Osteoblast (primary cell): ENCODE results near the gene WDR90. TPM values are rescaled to one million over a fixed set of nuclear protein-coding genes. Genes with fewer than 3 reads are reported as not detected.
A peak's percentile ranks its signal among the peaks of the same experiment; 100 is the strongest.
"Not testable (repeated sequence)": the region's sequence is repeated elsewhere in the genome, so short reads cannot be mapped to it uniquely, and the experiment has no call there.

Source experiments
- DNase-seq: peaks from one replicate; pipeline ENCODE4 v3.0.0; 2011; ENCODE audit warnings: low spot score, mixed read lengths; ENCODE audit not compliant: insufficient read length; ENCODE audit errors: missing footprints
- H2AFZ ChIP-seq: 2 replicates; pipeline ENCODE4 v1.6.0; 2011; ENCODE audit warnings: mild to moderate bottlenecking, low read length
- H3K27ac ChIP-seq: 2 replicates; pipeline ENCODE4 v1.5.1; 2011; ENCODE audit warnings: mild to moderate bottlenecking, low read depth, low read length, moderate library complexity
- H3K27me3 ChIP-seq: 2 replicates; pipeline ENCODE4 v1.6.0; 2012; ENCODE audit warnings: mild to moderate bottlenecking, control low read depth, inconsistent platforms, low read length, moderate library complexity; ENCODE audit not compliant: insufficient read depth
- H3K36me3 ChIP-seq: 2 replicates; pipeline ENCODE4 v1.5.1; 2011; ENCODE audit warnings: mild to moderate bottlenecking, low read length, control low read depth, moderate library complexity; ENCODE audit not compliant: insufficient read depth
- H3K4me1 ChIP-seq: 2 replicates; pipeline ENCODE4 v1.5.1; 2011; ENCODE audit warnings: mild to moderate bottlenecking, low read length, control low read depth, moderate library complexity; ENCODE audit not compliant: insufficient read depth
- H3K4me2 ChIP-seq: 2 replicates; pipeline ENCODE4 v1.6.0; 2011; ENCODE audit warnings: mild to moderate bottlenecking, low read length; ENCODE audit not compliant: insufficient read depth
- H3K4me3 ChIP-seq: fragments of 200-600 bp; sonication (generic); 3 replicates; pipeline ENCODE4 v1.5.1; 2012; ENCODE audit warnings: mild to moderate bottlenecking, low read length, inconsistent platforms; ENCODE audit not compliant: insufficient read depth
- H3K79me2 ChIP-seq: 2 replicates; pipeline ENCODE4 v1.6.0; 2012; ENCODE audit warnings: mild to moderate bottlenecking, low read length, control low read depth, inconsistent platforms; ENCODE audit not compliant: insufficient read depth
- H3K9me3 ChIP-seq: 2 replicates; pipeline ENCODE4 v1.5.1; 2011; ENCODE audit warnings: low read depth, low read length, control low read depth
- H4K20me1 ChIP-seq: 2 replicates; pipeline ENCODE4 v1.6.0; 2012; ENCODE audit warnings: mild to moderate bottlenecking, low read length, control low read depth; ENCODE audit not compliant: insufficient read depth
- total RNA-seq: library from RNA; depleted of rRNA; stranded (reverse); fragments of >200 nt; gene quantifications from 2 replicates; pipeline ENCODE4 v1.2.3, GENCODE V29; 2012
- TF ChIP-seq, protein P1 (sequence below): IDR thresholded peaks from 2 replicates; pipeline ENCODE4 v1.5.1; 2011; ENCODE audit warnings: mild to moderate bottlenecking, low read depth, low read length, moderate library complexity; ENCODE audit errors: extremely low read depth

Gene WDR90
- total RNA-seq, 1 donor = 19.2 TPM

DNA sequence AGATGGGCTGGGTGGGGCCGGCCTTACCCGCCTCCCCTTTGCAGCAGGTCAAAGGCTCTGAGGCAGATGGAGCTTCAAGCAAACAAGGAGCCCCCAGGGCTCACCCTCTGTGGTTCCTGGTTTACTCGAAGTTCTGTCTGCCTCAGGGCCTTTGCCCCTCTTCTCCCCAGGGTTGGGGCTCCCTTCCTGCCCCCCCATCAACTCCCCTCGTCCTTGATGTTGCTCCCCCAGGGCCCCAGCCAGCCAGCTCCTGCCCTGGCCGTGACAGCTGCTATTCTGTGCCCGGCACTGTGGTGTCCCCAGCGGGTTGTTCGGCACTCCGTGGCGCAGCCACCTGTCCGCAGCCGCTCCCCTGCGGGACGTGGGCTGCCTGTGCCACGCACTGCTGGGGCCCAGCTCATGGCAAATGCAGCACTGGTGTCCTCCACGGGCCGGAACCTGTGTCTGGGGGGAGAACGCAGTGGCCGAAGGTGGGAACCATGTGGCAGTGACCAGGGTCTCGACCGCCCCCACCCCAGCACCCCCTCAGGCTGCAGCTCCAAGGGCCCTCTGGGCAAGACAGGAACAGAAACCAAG lies 61.4 kb downstream of the WDR90 start:
- Histone ChIP-seq H3K36me3 (no peaks in the 10 kb centered on the region), H2AFZ (no peak overlapping the region), H3K79me2 (no peaks in the 10 kb centered on the region), H3K4me1 (peaks cover 9% of the 10 kb centered on the region), H4K20me1 (peaks cover 4% of the 10 kb centered on the region), H3K9me3 (no peaks in the 10 kb centered on the region), H3K27me3 (peaks cover 36% of the 10 kb centered on the region), H3K4me3 (no peak overlapping the region), H3K4me2 (no peak overlapping the region), H3K27ac (no peak overlapping the region)
- TF ChIP-seq, protein P1, sequence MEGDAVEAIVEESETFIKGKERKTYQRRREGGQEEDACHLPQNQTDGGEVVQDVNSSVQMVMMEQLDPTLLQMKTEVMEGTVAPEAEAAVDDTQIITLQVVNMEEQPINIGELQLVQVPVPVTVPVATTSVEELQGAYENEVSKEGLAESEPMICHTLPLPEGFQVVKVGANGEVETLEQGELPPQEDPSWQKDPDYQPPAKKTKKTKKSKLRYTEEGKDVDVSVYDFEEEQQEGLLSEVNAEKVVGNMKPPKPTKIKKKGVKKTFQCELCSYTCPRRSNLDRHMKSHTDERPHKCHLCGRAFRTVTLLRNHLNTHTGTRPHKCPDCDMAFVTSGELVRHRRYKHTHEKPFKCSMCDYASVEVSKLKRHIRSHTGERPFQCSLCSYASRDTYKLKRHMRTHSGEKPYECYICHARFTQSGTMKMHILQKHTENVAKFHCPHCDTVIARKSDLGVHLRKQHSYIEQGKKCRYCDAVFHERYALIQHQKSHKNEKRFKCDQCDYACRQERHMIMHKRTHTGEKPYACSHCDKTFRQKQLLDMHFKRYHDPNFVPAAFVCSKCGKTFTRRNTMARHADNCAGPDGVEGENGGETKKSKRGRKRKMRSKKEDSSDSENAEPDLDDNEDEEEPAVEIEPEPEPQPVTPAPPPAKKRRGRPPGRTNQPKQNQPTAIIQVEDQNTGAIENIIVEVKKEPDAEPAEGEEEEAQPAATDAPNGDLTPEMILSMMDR = no peak
- no peak for DNase-seq

DNA sequence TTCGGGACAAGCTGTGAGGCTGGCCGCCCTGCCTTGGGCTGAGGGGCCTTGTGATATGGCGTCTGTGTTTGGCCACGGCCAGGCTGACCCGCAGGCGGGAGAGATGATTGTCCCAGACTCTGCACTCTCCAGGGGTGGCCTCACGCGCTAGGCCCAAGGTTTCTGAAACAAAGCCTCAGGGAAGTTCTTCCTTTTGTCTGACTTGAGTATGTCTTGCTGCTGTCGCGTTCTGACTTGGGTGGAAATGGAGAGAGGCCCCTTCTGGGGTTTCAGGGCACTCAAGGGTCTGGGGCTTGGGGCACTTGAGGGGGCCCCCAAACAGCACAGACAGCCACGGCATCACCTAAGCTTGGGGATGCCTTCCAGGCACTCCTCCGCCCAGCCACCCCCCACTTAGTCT lies 61.9 kb downstream of the WDR90 start:
- H3K4me3 ChIP-seq = no peak overlapping the region
- H4K20me1 ChIP-seq = peaks cover 4% of the 10 kb centered on the region
- H3K9me3 ChIP-seq = no peaks in the 10 kb centered on the region
- H3K27me3 ChIP-seq = peaks cover 36% of the 10 kb centered on the region
- peaks cover 13% of the 10 kb centered on the region for H3K4me1 ChIP-seq
- H2AFZ ChIP-seq = no peak overlapping the region
- H3K27ac ChIP-seq = no peak overlapping the region
- no peak overlapping the region for H3K4me2 ChIP-seq
- no peaks in the 10 kb centered on the region for H3K79me2 ChIP-seq
- no peaks in the 10 kb centered on the region for H3K36me3 ChIP-seq
- no peak for DNase-seq
- TF ChIP-seq, protein P1 = no peak

DNA sequence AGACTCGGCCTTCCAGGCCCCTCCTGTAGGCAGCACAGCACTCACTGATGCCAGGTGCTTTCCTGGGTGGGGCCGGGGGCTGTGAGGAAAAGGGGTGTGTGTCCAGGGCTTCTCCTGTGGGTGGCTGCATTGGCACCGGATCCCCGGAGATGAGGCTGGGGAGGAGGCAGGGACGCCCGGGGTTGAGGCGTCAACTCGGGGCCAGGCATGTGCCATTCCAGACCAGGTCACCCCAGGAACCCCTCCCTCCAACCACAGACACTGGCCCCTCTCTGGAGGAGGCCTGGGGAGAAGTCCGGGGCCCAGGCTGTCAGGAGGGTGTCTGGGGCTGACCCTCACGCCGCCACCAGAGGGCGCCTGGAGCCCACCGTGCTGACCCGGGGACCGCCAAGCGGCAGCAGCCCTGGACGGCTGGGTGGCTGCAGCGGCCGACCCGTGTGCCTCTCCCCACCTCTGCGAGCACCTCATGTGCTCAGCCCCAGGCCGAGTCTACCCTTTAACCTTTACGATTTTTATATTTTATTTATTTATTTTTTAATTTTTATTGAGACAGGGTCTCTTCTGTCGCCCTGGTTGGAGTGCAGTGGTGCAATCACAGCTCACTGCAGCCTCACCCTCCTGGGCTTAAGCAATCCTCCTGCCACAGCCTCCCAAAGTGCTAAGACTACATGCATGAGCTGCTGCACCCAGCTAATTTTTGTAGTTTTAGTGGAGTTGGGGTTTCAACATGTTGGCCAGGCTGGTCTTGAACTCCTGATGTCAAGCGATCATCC lies 62.6 kb downstream of the WDR90 start:
- no peak overlapping the region for H3K4me3 ChIP-seq
- H3K4me2 ChIP-seq = no peak overlapping the region
- H3K79me2 ChIP-seq = peaks cover 6% of the 10 kb centered on the region
- H2AFZ ChIP-seq = no peak overlapping the region
- TF ChIP-seq, protein P1 = peak; percentile 82
- peak; percentile 100 for DNase-seq
- H3K36me3 ChIP-seq = no peaks in the 10 kb centered on the region
- no peak overlapping the region for H3K27ac ChIP-seq
- H3K9me3 ChIP-seq = no peaks in the 10 kb centered on the region
- peaks cover 9% of the 10 kb centered on the region for H4K20me1 ChIP-seq
- H3K27me3 ChIP-seq = peaks cover 31% of the 10 kb centered on the region
- H3K4me1 ChIP-seq = peaks cover 18% of the 10 kb centered on the region

DNA sequence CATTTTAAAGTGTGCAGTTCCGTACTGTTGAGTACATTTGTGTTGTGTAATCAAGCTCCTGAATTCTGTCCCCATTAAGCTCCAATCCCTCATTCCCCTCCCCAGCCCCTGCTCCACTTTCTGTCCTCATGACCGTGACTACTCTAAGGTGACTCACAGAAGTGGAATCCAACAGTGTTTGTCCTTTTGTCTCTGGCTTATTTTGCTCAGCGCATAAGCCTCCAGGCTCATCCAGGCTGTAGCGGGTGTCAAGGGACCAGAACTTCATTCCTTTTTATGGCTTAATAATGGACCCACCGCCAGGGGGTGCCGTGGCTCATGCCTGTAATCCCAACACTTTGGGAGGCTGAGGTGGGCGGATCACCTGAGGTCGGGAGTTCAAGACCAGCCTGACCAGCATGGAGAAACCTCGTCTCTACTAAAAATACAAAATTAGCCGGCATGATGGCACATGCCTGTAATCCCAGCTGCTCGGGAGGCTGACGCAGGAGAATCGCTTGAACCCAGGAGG lies 63.6 kb downstream of the WDR90 start:
- peak; percentile 98 for DNase-seq
- Histone ChIP-seq H3K4me2 (peak overlapping the region; percentile 3), H3K27me3 (peaks cover 24% of the 10 kb centered on the region), H3K4me1 (peaks cover 18% of the 10 kb centered on the region)
- H3K36me3 ChIP-seq, H3K9me3 ChIP-seq, H3K4me3 ChIP-seq, H3K79me2 ChIP-seq, H2AFZ ChIP-seq, H4K20me1 ChIP-seq, H3K27ac ChIP-seq: not testable (repeated sequence)
- TF ChIP-seq, protein P1 = peak; percentile 56
